MG63 (cell line): ENCODE results near the gene ZNF467. TPM values are rescaled to one million over a fixed set of nuclear protein-coding genes. Genes with fewer than 3 reads are reported as not detected.
A peak's percentile ranks its signal among the peaks of the same experiment; 100 is the strongest.

Experiments used
- DNase-seq: peaks from one replicate; pipeline ENCODE4 v3.0.0-alpha.2; 2020
- H3K27me3 ChIP-seq: fragments of 250-450 bp; sonication (Bioruptor Pico); 2 replicates; pipeline ENCODE4 v1.5.1; 2020; ENCODE audit warnings: mild to moderate bottlenecking, moderate library complexity
- H3K36me3 ChIP-seq: fragments of 250-450 bp; sonication (Bioruptor Pico); 2 replicates; pipeline ENCODE4 v1.5.1; 2020; ENCODE audit warnings: mild to moderate bottlenecking, moderate library complexity
- H3K4me3 ChIP-seq: fragments of 250-450 bp; sonication (Bioruptor Pico); 2 replicates; pipeline ENCODE4 v1.5.1; 2020; ENCODE audit warnings: mild to moderate bottlenecking, moderate library complexity
- H3K9me3 ChIP-seq: fragments of 250-450 bp; sonication (Bioruptor Pico); 2 replicates; pipeline ENCODE4 v1.5.1; 2020; ENCODE audit warnings: mild to moderate bottlenecking, moderate library complexity
- total RNA-seq: library from RNA; depleted of rRNA; stranded (reverse); fragments of >200 nt; shearing (Covaris generic); gene quantifications from 2 replicates; pipeline ENCODE4 v1.2.3, GENCODE V29; 2014; ENCODE audit warnings: low replicate concordance; rRNA removed

Gene ZNF467
- total RNA-seq, 1 experiment from 2014 or later: not detected

GRCh38 chr7:149719050-149719899 lies 54.1 kb downstream of the ZNF467 start:
- H3K4me3 ChIP-seq: no peak overlapping the region
- no peak for DNase-seq
- no peaks in the 10 kb centered on the region for H3K36me3 ChIP-seq
- no peaks in the 10 kb centered on the region for H3K9me3 ChIP-seq
- H3K27me3 ChIP-seq: no peaks in the 10 kb centered on the region

GRCh38 chr7:149718730-149719049 lies 54.7 kb downstream of the ZNF467 start:
- Histone ChIP-seq H3K9me3 (no peaks in the 10 kb centered on the region), H3K27me3 (no peaks in the 10 kb centered on the region), H3K36me3 (no peaks in the 10 kb centered on the region), H3K4me3 (no peak overlapping the region)
- DNase-seq: no peak

GRCh38 chr7:149717481-149717880 lies 55.9 kb downstream of the ZNF467 start:
- Histone ChIP-seq H3K27me3 (no peaks in the 10 kb centered on the region), H3K9me3 (no peaks in the 10 kb centered on the region), H3K4me3 (no peak overlapping the region), H3K36me3 (no peaks in the 10 kb centered on the region)
- DNase-seq: no peak

GRCh38 chr7:149716932-149717307 lies 56.5 kb downstream of the ZNF467 start:
- DNase-seq: no peak
- Histone ChIP-seq H3K27me3 (no peaks in the 10 kb centered on the region), H3K36me3 (no peaks in the 10 kb centered on the region), H3K4me3 (no peak overlapping the region), H3K9me3 (no peaks in the 10 kb centered on the region)

GRCh38 chr7:149716007-149716931 lies 57.1 kb downstream of the ZNF467 start:
- Histone ChIP-seq H3K27me3 (no peaks in the 10 kb centered on the region), H3K9me3 (peaks cover 2% of the 10 kb centered on the region), H3K36me3 (no peaks in the 10 kb centered on the region), H3K4me3 (no peak overlapping the region)
- no peak for DNase-seq

GRCh38 chr7:149715476-149715875 lies 57.9 kb downstream of the ZNF467 start:
- Histone ChIP-seq H3K4me3 (peak overlapping the region; percentile 54), H3K27me3 (no peaks in the 10 kb centered on the region), H3K36me3 (no peaks in the 10 kb centered on the region), H3K9me3 (peaks cover 8% of the 10 kb centered on the region)
- no peak for DNase-seq

- DNase-seq: no peak
Measured at GRCh38 chr7:149714910-149715471, 58.4 kb downstream of the ZNF467 start.

More at GRCh38 chr7:149714910-149715471, 58.4 kb downstream of the ZNF467 start:
- Histone ChIP-seq H3K36me3 (no peaks in the 10 kb centered on the region), H3K9me3 (peaks cover 8% of the 10 kb centered on the region), H3K27me3 (no peaks in the 10 kb centered on the region), H3K4me3 (peak overlapping the region; percentile 54)

Other genes starting within 250 kb of the ZNF467 start
- gene ZNF862, start 64.8 kb upstream of the ZNF467 start, total RNA-seq: 0.52 and 4.5 TPM in 2 replicates
- gene ATP6V0E2, start 100.4 kb upstream of the ZNF467 start, total RNA-seq: 18.4 and 21.9 TPM in 2 replicates